Thymus (tissue), 11 donors: ENCODE data around the gene PDPK1. TPM values are rescaled to one million over a fixed set of nuclear protein-coding genes. Genes with fewer than 3 reads are reported as not detected.
A peak's percentile ranks its signal among the peaks of the same experiment; 100 is the strongest.

Experiments used
- DNase-seq, 9 donors: peaks; one replicate each; pipeline ENCODE4 v3.0.0-alpha.2; 2013; ENCODE audit warnings: low spot score in 9 of 9, low read depth in 6 of 9, missing footprints in 1 of 9
- H3K27ac ChIP-seq, 2 donors: one replicate each; pipeline ENCODE4 v1.5.1; 2013; ENCODE audit warnings: control low read depth in 1 of 2, low read depth in 1 of 2, low read length in 1 of 2, mild to moderate bottlenecking in 1 of 2, moderate library complexity in 1 of 2
- H3K27me3 ChIP-seq, 2 donors: one replicate each; pipeline ENCODE4 v1.5.1; 2013; ENCODE audit warnings: low read length in 1 of 2; ENCODE audit not compliant: control insufficient read depth in 2 of 2, insufficient read depth in 1 of 2
- H3K36me3 ChIP-seq, 2 donors: one replicate each; pipeline ENCODE4 v1.5.1; 2013; ENCODE audit warnings: low read length in 1 of 2, mild to moderate bottlenecking in 1 of 2, moderate library complexity in 1 of 2; ENCODE audit not compliant: control insufficient read depth in 2 of 2, insufficient read depth in 2 of 2
- H3K4me1 ChIP-seq, 2 donors: one replicate each; pipeline ENCODE4 v1.5.1; 2013; ENCODE audit warnings: low read length in 2 of 2; ENCODE audit not compliant: control insufficient read depth in 2 of 2, insufficient read depth in 2 of 2
- H3K4me3 ChIP-seq, 2 donors: one replicate each; pipeline ENCODE4 v1.5.1; 2013; ENCODE audit warnings: low read length in 2 of 2, control low read depth in 1 of 2, mild to moderate bottlenecking in 1 of 2
- H3K9me3 ChIP-seq, 2 donors: one replicate each; pipeline ENCODE4 v1.5.1; 2013; ENCODE audit warnings: low read length in 1 of 2, mild to moderate bottlenecking in 1 of 2; ENCODE audit not compliant: control insufficient read depth in 2 of 2, insufficient read depth in 1 of 2
- WGBS: extraction: QIAGEN DNeasy Blood & Tissue Kit; methylation state at CpG from one replicate; pipeline ENCODE4 v1.1.7; 2013; 5-methylcytosine and 5-hydroxymethylcytosine counted together
- polyA plus RNA-seq: library from polyadenylated mRNA; stranded (reverse); fragments of 200-250 nt; gene quantifications from one replicate; pipeline ENCODE4 v1.2.3, GENCODE V29; 2013
- total RNA-seq: library from RNA; stranded (reverse); fragments of 120-200 nt; gene quantifications from one replicate; pipeline ENCODE4 v1.2.4, GENCODE V29; 2013
- donor health status: healthy.

PDPK1 gene
- total and polyA plus RNA-seq, 2 donors: 14.1 to 17.2 TPM

DNA sequence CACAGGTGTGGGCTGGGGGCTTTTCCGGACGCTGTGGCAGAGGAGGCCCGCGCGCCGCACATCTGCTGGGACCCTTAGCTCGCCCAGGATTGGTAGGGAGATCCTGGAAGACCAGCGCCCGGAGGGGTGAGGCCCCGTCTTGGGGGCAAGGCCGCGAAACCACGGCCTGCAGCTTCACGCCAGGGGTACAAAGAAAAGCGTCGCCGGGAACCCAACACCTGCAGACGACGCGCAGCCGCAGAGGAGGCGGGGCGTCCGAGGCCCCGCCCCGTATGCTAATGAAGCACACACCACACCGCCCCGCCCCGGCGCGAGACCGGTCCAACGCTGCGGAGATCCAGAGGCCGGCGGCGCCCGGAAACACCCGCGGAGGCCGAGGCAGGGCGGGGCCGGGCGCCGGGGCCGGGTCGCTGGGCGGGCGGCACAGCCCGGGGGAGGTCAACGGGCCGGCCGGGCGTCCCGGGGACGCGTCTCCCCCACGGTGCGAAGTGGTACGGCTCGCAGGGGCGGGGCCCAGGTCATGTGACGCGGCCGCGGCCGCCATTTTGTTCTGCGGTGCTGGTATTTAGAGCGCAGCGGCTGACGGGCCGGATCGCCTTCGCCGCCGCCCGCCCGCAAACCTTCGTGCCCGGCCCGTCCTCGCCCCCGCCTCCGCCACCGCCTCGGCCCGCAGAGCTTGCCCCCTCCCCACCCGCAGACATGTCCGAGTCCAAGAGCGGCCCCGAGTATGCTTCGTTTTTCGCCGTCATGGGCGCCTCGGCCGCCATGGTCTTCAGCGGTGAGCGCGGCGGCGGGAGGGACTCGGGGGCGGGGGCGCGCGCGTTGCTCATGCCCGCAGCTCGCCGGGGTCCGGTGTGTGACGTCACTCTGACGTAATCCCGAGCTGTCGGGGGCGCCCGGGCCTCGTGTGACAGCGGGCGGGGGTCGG is 24.2 kb upstream of the PDPK1 start, which contains the start of gene ATP6V0C:
ATP6V0C (plus strand) TSS at position 548 of the 928 bp plus-strand sequence; CDS start at position 700, 152 bp downstream.
- Histone ChIP-seq H3K4me3 (peak within 1 kb of the TSS; percentile 80 to 87), H3K9me3 (peaks cover 0 to 5% of the 10 kb centered on the region in 2 donors), H3K4me1 (peaks cover 17 to 75% of the 10 kb centered on the region in 2 donors), H3K27ac (peak within 1 kb of the TSS; percentile 95 to 99), H3K27me3 (no peaks in the 10 kb centered on the region), H3K36me3 (peaks cover 8 to 17% of the 10 kb centered on the region in 2 donors)
- peak; percentile 88 to 98 (median 94) for DNase-seq
- under 1% methylated on average over 122 of the region's 122 CpGs for WGBS

DNA sequence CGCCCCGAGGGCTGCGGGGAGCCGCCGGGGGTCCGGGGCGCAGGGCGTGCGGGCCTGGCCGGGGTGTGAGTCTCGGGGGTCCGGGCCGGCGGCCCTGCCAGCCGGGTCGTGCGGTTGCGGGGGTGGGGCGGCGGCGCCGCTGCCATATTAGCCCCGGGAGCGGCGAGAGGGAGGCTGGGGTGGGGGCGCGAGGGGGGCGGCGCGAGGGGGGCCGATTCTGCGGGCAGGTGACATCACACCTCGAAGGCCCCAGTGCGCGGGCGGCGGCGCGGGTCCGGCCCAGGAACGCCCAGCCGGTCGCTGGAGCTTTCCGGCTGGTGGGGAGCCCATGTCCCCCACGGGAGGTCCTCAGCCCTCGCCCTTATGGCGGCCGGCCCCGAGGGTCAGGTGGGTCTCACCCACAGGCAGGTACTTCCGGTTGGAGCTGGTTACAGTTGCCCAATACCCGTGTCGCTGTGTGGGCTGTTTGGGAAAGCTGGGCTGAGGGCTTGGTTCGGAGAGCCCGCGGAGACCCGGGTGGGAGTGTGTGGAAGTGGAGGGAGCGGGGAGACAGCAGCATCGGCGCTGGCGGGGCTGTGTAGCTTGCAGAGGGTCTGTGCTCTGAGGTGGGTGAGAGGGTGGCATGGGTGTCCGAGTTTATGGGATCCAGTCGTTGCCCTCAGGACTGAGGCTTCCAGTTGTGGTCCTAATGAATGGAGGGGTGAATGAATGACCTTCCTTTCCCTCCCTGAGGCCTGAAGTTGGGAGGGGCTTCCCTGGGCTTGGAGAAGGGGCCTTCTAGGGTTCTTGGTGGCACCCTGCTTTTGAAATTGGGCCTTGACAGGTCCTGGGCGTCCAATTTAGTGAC is 23.3 kb upstream of the PDPK1 start:
- Histone ChIP-seq H3K27me3 (no peaks in the 10 kb centered on the region), H3K4me3 (peak overlapping the region; percentile 80 to 87), H3K27ac (peak overlapping the region; percentile 79 to 99), H3K36me3 (peaks cover 17 to 22% of the 10 kb centered on the region in 2 donors), H3K4me1 (peaks cover 17 to 74% of the 10 kb centered on the region in 2 donors), H3K9me3 (peaks cover 0 to 3% of the 10 kb centered on the region in 2 donors)
- peak in 1 of 9 donors; percentile 43 for DNase-seq
- 2% methylated on average over 63 of the region's 63 CpGs for WGBS

DNA sequence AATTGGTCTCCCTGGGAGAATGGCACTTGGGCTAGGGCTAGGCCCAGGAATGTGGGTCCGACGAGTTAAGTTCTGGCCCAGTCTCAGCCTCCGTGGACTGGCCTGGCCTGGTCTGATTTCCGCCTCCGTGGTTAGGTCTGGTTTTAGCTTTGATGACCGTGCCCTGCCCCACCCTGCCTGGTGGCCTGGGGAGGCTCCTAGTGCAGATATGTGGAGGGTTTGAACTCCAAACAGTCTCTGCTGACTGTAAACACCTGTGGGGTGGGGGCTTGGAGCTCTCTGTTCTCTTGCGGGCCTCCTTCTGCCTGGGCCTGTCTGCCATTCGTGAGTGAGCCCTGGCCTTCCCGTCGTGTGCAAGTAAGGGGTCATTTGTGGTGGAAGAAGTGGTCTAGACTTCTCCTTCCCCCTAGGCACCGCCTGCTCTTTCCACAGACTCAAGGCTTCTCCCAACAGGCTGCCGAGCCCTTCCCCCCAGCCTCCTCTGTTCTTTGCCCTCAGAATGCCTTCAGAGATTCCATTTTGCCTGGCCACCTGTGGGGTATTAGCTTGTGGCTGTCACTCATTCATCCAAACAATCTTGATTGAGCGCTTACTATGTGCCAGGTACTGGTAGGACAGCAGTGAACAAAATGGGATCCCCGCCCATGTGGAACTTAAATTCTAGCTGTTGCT is 22.5 kb upstream of the PDPK1 start:
- Histone ChIP-seq H3K27ac (peak overlapping the region; percentile 32 to 79), H3K9me3 (peaks cover 0 to 3% of the 10 kb centered on the region in 2 donors), H3K4me3 (peak overlapping the region; percentile 80 to 87), H3K36me3 (peaks cover 20 to 25% of the 10 kb centered on the region in 2 donors), H3K4me1 (peaks cover 19 to 71% of the 10 kb centered on the region in 2 donors), H3K27me3 (no peaks in the 10 kb centered on the region)
- WGBS: 55% methylated on average over 14 of the region's 14 CpGs
- DNase-seq: peak in 1 of 9 donors; percentile 39

GRCh38 chr16:2516391-2517240 is 21.2 kb upstream of the PDPK1 start:
- WGBS: 68% methylated on average over 11 of the region's 11 CpGs
- DNase-seq: no peak
- peaks cover 20 to 25% of the 10 kb centered on the region in 2 donors for H3K36me3 ChIP-seq
- H3K4me3 ChIP-seq: no peak overlapping the region
- H3K4me1 ChIP-seq: peaks cover 27 to 73% of the 10 kb centered on the region in 2 donors
- H3K9me3 ChIP-seq: peaks cover 0 to 3% of the 10 kb centered on the region in 2 donors
- peak overlapping the region in 1 of 2 donors; percentile 32 for H3K27ac ChIP-seq
- no peaks in the 10 kb centered on the region for H3K27me3 ChIP-seq

- Histone ChIP-seq H3K27me3 (no peaks in the 10 kb centered on the region), H3K36me3 (peaks cover 20 to 30% of the 10 kb centered on the region in 2 donors), H3K4me3 (no peak overlapping the region), H3K4me1 (peaks cover 20 to 58% of the 10 kb centered on the region in 2 donors), H3K27ac (no peak overlapping the region), H3K9me3 (peaks cover 0 to 3% of the 10 kb centered on the region in 2 donors)
- DNase-seq: no peak
- WGBS: 96% methylated on average over 12 of the region's 12 CpGs
Measured at GRCh38 chr16:2517954-2518605, 19.7 kb upstream of the PDPK1 start.

DNA sequence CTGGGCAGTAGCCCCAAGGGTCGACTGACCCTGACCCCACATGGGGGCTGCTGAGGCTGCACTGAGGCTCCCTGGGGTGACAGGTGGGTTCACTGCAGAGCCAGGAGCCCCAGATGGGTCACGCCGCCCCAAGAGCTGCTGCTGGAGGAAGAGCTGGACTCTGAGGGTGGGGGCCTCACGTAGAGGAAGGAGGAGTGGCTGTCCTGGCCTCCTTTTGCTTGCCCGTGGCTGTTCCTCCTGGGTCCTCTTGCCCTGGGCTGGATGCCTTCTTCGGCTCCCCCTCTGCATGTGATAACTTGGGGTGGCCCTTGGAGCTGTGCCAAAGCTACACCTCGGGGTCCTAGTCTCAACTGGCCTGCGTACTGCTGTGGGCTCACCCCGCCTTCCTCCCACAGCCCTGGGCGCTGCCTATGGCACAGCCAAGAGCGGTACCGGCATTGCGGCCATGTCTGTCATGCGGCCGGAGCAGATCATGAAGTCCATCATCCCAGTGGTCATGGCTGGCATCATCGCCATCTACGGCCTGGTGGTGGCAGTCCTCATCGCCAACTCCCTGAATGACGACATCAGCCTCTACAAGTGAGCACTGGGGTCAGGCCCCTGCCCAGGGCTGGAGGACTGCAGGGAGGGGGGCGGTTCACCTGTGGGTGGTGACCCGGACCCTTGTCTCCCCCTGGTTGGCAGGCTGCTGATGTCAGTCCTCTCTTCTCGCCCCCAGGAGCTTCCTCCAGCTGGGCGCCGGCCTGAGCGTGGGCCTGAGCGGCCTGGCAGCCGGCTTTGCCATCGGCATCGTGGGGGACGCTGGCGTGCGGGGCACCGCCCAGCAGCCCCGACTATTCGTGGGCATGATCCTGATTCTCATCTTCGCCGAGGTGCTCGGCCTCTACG is 18.8 kb upstream of the PDPK1 start:
- peak overlapping the region; percentile 72 to 86 for H3K27ac ChIP-seq
- no peaks in the 10 kb centered on the region for H3K27me3 ChIP-seq
- peaks cover 29 to 39% of the 10 kb centered on the region in 2 donors for H3K36me3 ChIP-seq
- peaks cover 20 to 58% of the 10 kb centered on the region in 2 donors for H3K4me1 ChIP-seq
- 95% methylated on average over 39 of the region's 39 CpGs for WGBS
- no peak for DNase-seq
- H3K4me3 ChIP-seq: no peak overlapping the region
- no peaks in the 10 kb centered on the region for H3K9me3 ChIP-seq

GRCh38 chr16:2519711-2520080 is 18.1 kb upstream of the PDPK1 start:
- Histone ChIP-seq H3K27ac (peak overlapping the region; percentile 72 to 86), H3K27me3 (no peaks in the 10 kb centered on the region), H3K9me3 (no peaks in the 10 kb centered on the region), H3K4me1 (peaks cover 20 to 58% of the 10 kb centered on the region in 2 donors), H3K36me3 (peaks cover 30 to 42% of the 10 kb centered on the region in 2 donors), H3K4me3 (peak overlapping the region in 1 of 2 donors; percentile 72)
- DNase-seq: no peak
- 81% methylated on average over 22 of the region's 22 CpGs for WGBS
